NCI-H1930 (cell line): ENCODE results near the gene SNX25.
"Not testable (repeated sequence)": the region's sequence is repeated elsewhere in the genome, so short reads cannot be mapped to it uniquely, and the experiment has no call there.

ENCODE experiments used
- DNase-seq, 2 experiments: peaks; one replicate each; lab custom pipeline; 2025; lab: John Stamatoyannopoulos, UW

SNX25 gene

GRCh38 chr4:185205073-185205472 lies 4.3 kb upstream of the SNX25 start:
- not testable (repeated sequence) for DNase-seq

- DNase-seq, result no peak
These were observed 3.6 kb upstream of the SNX25 start for GRCh38 chr4:185205697-185206342.

GRCh38 chr4:185207466-185207865 lies 1.9 kb upstream of the SNX25 start:
- DNase-seq, result no peak

GRCh38 chr4:185209852-185210101 lies 379 bp downstream of the SNX25 start:
- not testable (repeated sequence) for DNase-seq

GRCh38 chr4:185210102-185210981 lies 944 bp downstream of the SNX25 start:
- DNase-seq, result no peak

GRCh38 chr4:185211035-185211434 lies 1.6 kb downstream of the SNX25 start:
- no peak for DNase-seq

GRCh38 chr4:185211641-185212040 lies 2.2 kb downstream of the SNX25 start:
- DNase-seq, result no peak

- DNase-seq, result no peak
These were observed 3.2 kb downstream of the SNX25 start for GRCh38 chr4:185212581-185212980.

- no peak for DNase-seq
These were observed 4.5 kb downstream of the SNX25 start for GRCh38 chr4:185213877-185214276.

- no peak for DNase-seq
These were observed 5.9 kb downstream of the SNX25 start for GRCh38 chr4:185215261-185215660.

GRCh38 chr4:185217408-185217975 lies 8.1 kb downstream of the SNX25 start:
- no peak for DNase-seq

- DNase-seq, result no peak
These were observed 8.9 kb downstream of the SNX25 start for GRCh38 chr4:185218312-185218711.

- DNase-seq, result no peak
These were observed 10.3 kb downstream of the SNX25 start for GRCh38 chr4:185219551-185220344.

- no peak for DNase-seq
These were observed 12.1 kb downstream of the SNX25 start for GRCh38 chr4:185221491-185221890.

- no peak for DNase-seq
These were observed 12.5 kb downstream of the SNX25 start for GRCh38 chr4:185221912-185222311.

- no peak for DNase-seq
These were observed 13.2 kb downstream of the SNX25 start for GRCh38 chr4:185222598-185222997.

GRCh38 chr4:185224597-185224996 lies 15.2 kb downstream of the SNX25 start:
- no peak for DNase-seq

- no peak for DNase-seq
These were observed 16.5 kb downstream of the SNX25 start for GRCh38 chr4:185225940-185226339.

GRCh38 chr4:185227131-185227551 lies 17.7 kb downstream of the SNX25 start:
- no peak for DNase-seq

GRCh38 chr4:185227713-185228278 lies 18.4 kb downstream of the SNX25 start:
- DNase-seq, result no peak

GRCh38 chr4:185229021-185229818 lies 19.8 kb downstream of the SNX25 start:
- no peak for DNase-seq
